K562 (cell line): ENCODE measurements around the gene ATP9A. TPM values are rescaled to one million over a fixed set of nuclear protein-coding genes. Genes with fewer than 3 reads are reported as not detected.

ENCODE experiments used
- ATAC-seq: fragments of 200-7000 bp; cut with Tn5 transposase; 3 replicates; pipeline ENCODE4 v1.9.1; 2020; ENCODE audit warnings: moderate library complexity
- BruUV-seq: library from RNA; stranded (reverse); fragments of 400-500 nt; replicated peaks from 2 replicates; lab custom pipeline; 2021; lab: Mats Ljungman, UMichigan
- CTCF ChIA-PET: fragments of 300-600 bp; formaldehyde crosslinking; extraction: SDS; loops from one replicate; lab custom pipeline; 2021; ENCODE audit warnings: low intra/inter-chr PET ratio; lab: Yijun Ruan, JAX
- POLR2A ChIA-PET: fragments of 300-600, 350-650 bp; sonication (Branson Sonifier 250); formaldehyde crosslinking; extraction: SDS; loops from one replicate; lab custom pipeline; 2021; ENCODE audit warnings: antibody characterized with exemption, inconsistent platforms; lab: Yijun Ruan, JAX
- DNase-seq, 4 experiments: peaks; one replicate each; pipeline versions ENCODE4 v3.0.0 to v3.0.0-alpha.2; 2011 to 2018; ENCODE audit warnings: low spot score in 3 of 4, mixed read lengths in 3 of 4; ENCODE audit errors: extremely low read depth in 1 of 4
- FAIRE-seq: peaks from 2 replicates; lab custom pipeline; 2011; peaks lifted over from hg19 to GRCh38; lab: Jason Lieb, UNC
- H2AFZ ChIP-seq: 2 replicates; pipeline ENCODE4 v1.6.0; 2011; ENCODE audit warnings: low read depth, low read length, control low read depth, inconsistent platforms
- H3K27ac ChIP-seq: fragments of 200-600 bp; 3 replicates; pipeline ENCODE4 v1.8.0; 2011; ENCODE audit warnings: low read depth, mild to moderate bottlenecking, control low read depth, inconsistent platforms, low read length, moderate library complexity, mixed read lengths; ENCODE audit errors: extremely low read depth
- H3K27me3 ChIP-seq, 2 experiments: fragments of 300-600 bp in 1 of 2; 2 replicates in 1 of 2; 3 replicates in 1 of 2; pipeline versions ENCODE4 v1.6.0 to v1.8.0; 2011; ENCODE audit warnings: inconsistent platforms in 2 of 2, low read length in 2 of 2, mild to moderate bottlenecking in 1 of 2, mixed read lengths in 1 of 2, moderate library complexity in 1 of 2; ENCODE audit not compliant: control insufficient read depth in 2 of 2, insufficient read depth in 2 of 2
- H3K36me3 ChIP-seq: fragments of 300-600 bp; 3 replicates; pipeline ENCODE4 v1.8.0; 2011; ENCODE audit warnings: mild to moderate bottlenecking, low read length, inconsistent platforms; ENCODE audit not compliant: control insufficient read depth, insufficient read depth
- H3K4me1 ChIP-seq, 2 experiments: fragments of 200-600 bp in 1 of 2; replicated peaks in 1 of 2; 2 replicates in 1 of 2; 3 replicates in 1 of 2; pipeline versions ENCODE4 v1.5.1 to v1.8.0; 2011; ENCODE audit warnings: inconsistent platforms in 2 of 2, low read length in 2 of 2, mild to moderate bottlenecking in 1 of 2, mixed read lengths in 1 of 2, moderate library complexity in 1 of 2; ENCODE audit not compliant: control insufficient read depth in 2 of 2, insufficient read depth in 2 of 2
- H3K4me2 ChIP-seq: 2 replicates; pipeline ENCODE4 v1.6.1; 2011; ENCODE audit warnings: low read length, control low read depth, inconsistent platforms, mixed read lengths; ENCODE audit not compliant: insufficient read depth
- H3K4me3 ChIP-seq: fragments of 200-600 bp; sonication (generic), shearing (Covaris generic); 2 replicates; pipeline ENCODE4 v1.5.1; 2016; ENCODE audit warnings: control low read depth, inconsistent platforms
- H3K79me2 ChIP-seq: fragments of 200-600 bp; 3 replicates; pipeline ENCODE4 v1.8.0; 2011; ENCODE audit warnings: low read length, inconsistent platforms; ENCODE audit not compliant: control insufficient read depth, insufficient read depth
- H3K9ac ChIP-seq, 2 experiments: 2 replicates each; pipeline versions ENCODE4 v1.6.0 to v1.6.1; 2011; ENCODE audit warnings: low read depth in 2 of 2, low read length in 2 of 2, control low read depth in 1 of 2, inconsistent platforms in 1 of 2, mild to moderate bottlenecking in 1 of 2, mixed read lengths in 1 of 2; ENCODE audit not compliant: insufficient read depth in 1 of 2
- H3K9me1 ChIP-seq: one replicate; pipeline ENCODE4 v1.6.0; 2011; ENCODE audit warnings: inconsistent platforms, mild to moderate bottlenecking, low read length, moderate library complexity; ENCODE audit not compliant: control insufficient read depth, insufficient read depth
- H3K9me3 ChIP-seq: replicated peaks from 2 replicates; pipeline ENCODE4 v1.5.1; 2011; ENCODE audit warnings: low read depth, low read length, inconsistent platforms; ENCODE audit not compliant: control insufficient read depth, insufficient read depth
- H4K20me1 ChIP-seq: replicated peaks from 2 replicates; pipeline ENCODE4 v1.6.1; 2011; ENCODE audit warnings: low read length, inconsistent platforms, mixed read lengths; ENCODE audit not compliant: control insufficient read depth, insufficient read depth
- ESRRA ChIP-seq: fragments of 450-650 bp; IDR thresholded peaks from 2 replicates; pipeline ENCODE4 v1.6.1; 2014; ENCODE audit warnings: low read depth, mild to moderate bottlenecking, moderate library complexity, borderline replicate concordance
- KLF10 ChIP-seq: fragments of 250-450 bp; sonication (Bioruptor Pico); IDR thresholded peaks from 2 replicates; pipeline ENCODE4 v1.6.1; 2021; ENCODE audit warnings: matching md5 sums
- LCOR ChIP-seq: sonication (generic); formaldehyde crosslinking; IDR thresholded peaks from 2 replicates; pipeline ENCODE4 v1.8.0; 2022; ENCODE audit warnings: mild to moderate bottlenecking, missing genetic modification reagents
- SAFB ChIP-seq: fragments of 200-400 bp; formaldehyde crosslinking; IDR thresholded peaks from 2 replicates; pipeline ENCODE4 v1.6.1; 2017; ENCODE audit warnings: low read depth, low read length, borderline replicate concordance
- ZKSCAN8 ChIP-seq: fragments of 200-800 bp; sonication (Bioruptor generic); IDR thresholded peaks from 2 replicates; pipeline ENCODE4 v1.6.1; 2016; ENCODE audit warnings: missing genetic modification characterization, missing compliant biosample characterization
- ZNF217 ChIP-seq: sonication (generic); formaldehyde crosslinking; IDR thresholded peaks from 2 replicates; pipeline ENCODE4 v1.8.0; 2022; ENCODE audit warnings: mild to moderate bottlenecking, missing genetic modification reagents
- ZNF232 ChIP-seq: sonication (generic); formaldehyde crosslinking; IDR thresholded peaks from 2 replicates; pipeline ENCODE4 v1.8.0; 2022; ENCODE audit warnings: mild to moderate bottlenecking, missing genetic modification reagents
- ZNF707 ChIP-seq: fragments of 250-450 bp; sonication (Bioruptor Pico); conservative IDR thresholded peaks from 2 replicates; pipeline ENCODE4 v1.8.0; 2022; ENCODE audit warnings: inconsistent platforms, mild to moderate bottlenecking, moderate library complexity
- ZNF764 ChIP-seq: fragments of 250-450 bp; sonication (Bioruptor Pico); IDR thresholded peaks from 2 replicates; pipeline ENCODE4 v1.4.0; 2020; ENCODE audit warnings: low read depth, mild to moderate bottlenecking, moderate library complexity
- WGBS: fragments of 100-300 bp; shearing (Covaris generic); methylation state at CpG from one replicate; pipeline ENCODE4 v1.1.6; 2016; ENCODE audit warnings: low coverage, mixed read lengths; ENCODE audit not compliant: insufficient coverage; ENCODE audit errors: missing lambda C conversion rate; 5-methylcytosine and 5-hydroxymethylcytosine counted together
- in situ Hi-C: fragments of 300-500 bp; cut with MboI; formaldehyde crosslinking; loops from 4 replicates; pipeline ENCODE4 v1.15.0; 2018; ENCODE audit warnings: inconsistent platforms, mixed read lengths
- intact Hi-C: fragments of 100-400 bp; cut with micrococcal nuclease; formaldehyde crosslinking; loops from 2 replicates; pipeline ENCODE4 v1.14.2; 2022
- polyA plus RNA-seq, 8 experiments: library from polyadenylated mRNA; depleted of rRNA in 4 of 8; stranded (reverse) in 5 of 8; unstranded in 3 of 8; fragments of >200 nt; fragmentation: Nextera tagmentation in 2 of 8; fragmentation: Illumina TruSeq in 1 of 8; extraction: Ambion mirVana in 2 of 8; extraction: Trizol in 1 of 8; gene quantifications; 2 replicates each; pipeline versions ENCODE4 v1.2.1 to v1.2.3, GENCODE V29; 2011 to 2014; ENCODE audit warnings: inconsistent platforms in 1 of 8, missing spikeins in 1 of 8
- total RNA-seq, 7 experiments: library from RNA; depleted of rRNA in 6 of 7; stranded (reverse); fragments of >200 nt in 6 of 7; fragmentation: Illumina TruSeq in 2 of 7; extraction: Trizol in 2 of 7; gene quantifications; 2 replicates each; pipeline versions ENCODE4 v1.2.1 to v1.2.3, GENCODE V29; 2011 to 2021; ENCODE audit warnings: low replicate concordance in 1 of 7
- TF ChIP-seq, protein P1 (sequence below): sonication (generic); formaldehyde crosslinking; IDR thresholded peaks from 2 replicates; pipeline ENCODE4 v1.8.1; 2023; ENCODE audit warnings: missing genetic modification reagents, mild to moderate bottlenecking, borderline replicate concordance
- TF ChIP-seq, protein P2 (sequence below): fragments of 250-450 bp; sonication (Bioruptor Pico); IDR thresholded peaks from 2 replicates; pipeline ENCODE4 v1.8.0; 2021; ENCODE audit warnings: borderline replicate concordance, mild to moderate bottlenecking, moderate library complexity; ENCODE audit not compliant: poor library complexity, severe bottlenecking
- TF ChIP-seq, protein P3 (sequence below): fragments of 250-450 bp; sonication (Bioruptor Pico); IDR thresholded peaks from 2 replicates; pipeline ENCODE4 v1.5.0; 2021
- TF ChIP-seq, protein P4 (sequence below): fragments of 450-650 bp; IDR thresholded peaks from 2 replicates; pipeline ENCODE4 v1.6.1; 2017; ENCODE audit warnings: mild to moderate bottlenecking, moderate library complexity

The ATP9A gene
- total and polyA plus RNA-seq, 9 of the 15 experiments (the other 6 are each of a cell fraction or from before 2014, with no cell fraction given): 0.18 to 0.62 (median 0.29) TPM

DNA sequence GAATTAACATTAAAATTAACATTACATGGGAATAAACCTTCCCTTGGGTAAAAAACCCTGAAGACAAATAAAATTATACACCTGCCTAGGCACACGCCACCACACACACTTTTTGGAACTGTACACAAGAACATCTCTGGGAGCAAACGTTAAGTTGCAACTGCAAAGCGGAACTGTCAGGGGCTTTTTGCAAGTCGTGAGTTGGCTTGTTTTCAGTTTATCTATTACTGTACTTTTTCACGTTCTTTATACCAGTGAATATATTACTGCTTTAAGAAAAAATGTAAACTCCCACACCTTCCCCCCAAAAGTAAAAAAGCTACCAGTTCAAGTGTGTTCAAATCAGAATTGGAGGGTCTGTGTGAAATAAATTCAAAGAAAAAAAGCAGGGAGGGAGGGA, 160.1 kb downstream of the ATP9A start (continued):
- TF ChIP-seq, protein P1, sequence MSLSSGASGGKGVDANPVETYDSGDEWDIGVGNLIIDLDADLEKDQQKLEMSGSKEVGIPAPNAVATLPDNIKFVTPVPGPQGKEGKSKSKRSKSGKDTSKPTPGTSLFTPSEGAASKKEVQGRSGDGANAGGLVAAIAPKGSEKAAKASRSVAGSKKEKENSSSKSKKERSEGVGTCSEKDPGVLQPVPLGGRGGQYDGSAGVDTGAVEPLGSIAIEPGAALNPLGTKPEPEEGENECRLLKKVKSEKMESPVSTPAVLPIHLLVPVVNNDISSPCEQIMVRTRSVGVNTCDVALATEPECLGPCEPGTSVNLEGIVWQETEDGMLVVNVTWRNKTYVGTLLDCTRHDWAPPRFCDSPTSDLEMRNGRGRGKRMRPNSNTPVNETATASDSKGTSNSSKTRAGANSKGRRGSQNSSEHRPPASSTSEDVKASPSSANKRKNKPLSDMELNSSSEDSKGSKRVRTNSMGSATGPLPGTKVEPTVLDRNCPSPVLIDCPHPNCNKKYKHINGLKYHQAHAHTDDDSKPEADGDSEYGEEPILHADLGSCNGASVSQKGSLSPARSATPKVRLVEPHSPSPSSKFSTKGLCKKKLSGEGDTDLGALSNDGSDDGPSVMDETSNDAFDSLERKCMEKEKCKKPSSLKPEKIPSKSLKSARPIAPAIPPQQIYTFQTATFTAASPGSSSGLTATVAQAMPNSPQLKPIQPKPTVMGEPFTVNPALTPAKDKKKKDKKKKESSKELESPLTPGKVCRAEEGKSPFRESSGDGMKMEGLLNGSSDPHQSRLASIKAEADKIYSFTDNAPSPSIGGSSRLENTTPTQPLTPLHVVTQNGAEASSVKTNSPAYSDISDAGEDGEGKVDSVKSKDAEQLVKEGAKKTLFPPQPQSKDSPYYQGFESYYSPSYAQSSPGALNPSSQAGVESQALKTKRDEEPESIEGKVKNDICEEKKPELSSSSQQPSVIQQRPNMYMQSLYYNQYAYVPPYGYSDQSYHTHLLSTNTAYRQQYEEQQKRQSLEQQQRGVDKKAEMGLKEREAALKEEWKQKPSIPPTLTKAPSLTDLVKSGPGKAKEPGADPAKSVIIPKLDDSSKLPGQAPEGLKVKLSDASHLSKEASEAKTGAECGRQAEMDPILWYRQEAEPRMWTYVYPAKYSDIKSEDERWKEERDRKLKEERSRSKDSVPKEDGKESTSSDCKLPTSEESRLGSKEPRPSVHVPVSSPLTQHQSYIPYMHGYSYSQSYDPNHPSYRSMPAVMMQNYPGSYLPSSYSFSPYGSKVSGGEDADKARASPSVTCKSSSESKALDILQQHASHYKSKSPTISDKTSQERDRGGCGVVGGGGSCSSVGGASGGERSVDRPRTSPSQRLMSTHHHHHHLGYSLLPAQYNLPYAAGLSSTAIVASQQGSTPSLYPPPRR (CRISPR knock-in tag): no peak
- TF ChIP-seq ZNF707 (CRISPR knock-in tag): no peak

DNA sequence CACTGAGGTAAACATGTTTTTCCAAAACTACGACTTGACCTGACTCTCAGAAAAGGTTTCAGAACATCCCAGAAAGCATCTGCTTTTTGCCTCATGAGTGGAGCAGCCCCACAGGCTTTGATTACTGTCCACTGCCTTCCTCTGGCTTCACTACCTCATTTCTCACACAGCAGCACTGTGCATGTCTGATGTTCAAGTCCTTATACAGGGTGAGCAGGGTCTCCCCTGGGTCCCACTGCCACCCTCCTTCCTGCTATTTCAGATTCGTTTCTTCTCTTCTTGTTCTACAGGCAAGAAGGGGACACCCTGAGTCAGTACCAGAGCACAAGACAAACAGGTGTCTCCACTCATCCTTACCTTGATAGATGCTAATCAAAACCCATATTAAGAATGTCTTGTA, 161.0 kb downstream of the ATP9A start:
- no peaks in the 10 kb centered on the region for H3K9me3 ChIP-seq
- no peaks in the 10 kb centered on the region for H3K79me2 ChIP-seq
- ChIA-PET CTCF (no interaction called here), POLR2A (no interaction called here)
- no peak overlapping the region for H3K4me3 ChIP-seq
- H3K27me3 ChIP-seq: peaks cover 30 to 36% of the 10 kb centered on the region in 2 experiments
- BruUV-seq: no TSS peak
- peaks cover 0 to 4% of the 10 kb centered on the region in 2 experiments; a peak in 2 of 5 replicates for H3K4me1 ChIP-seq
- ATAC-seq (no peak), FAIRE-seq (no peak), DNase-seq (no peak)
- no peaks in the 10 kb centered on the region for H3K9me1 ChIP-seq
- H3K27ac ChIP-seq: no peak overlapping the region
- H4K20me1 ChIP-seq: no peaks in the 10 kb centered on the region
- H3K4me2 ChIP-seq: no peak overlapping the region
- no peak overlapping the region for H2AFZ ChIP-seq
- H3K9ac ChIP-seq: no peak overlapping the region
- H3K36me3 ChIP-seq: no peaks in the 10 kb centered on the region
- intact Hi-C loops (no loop called here), in situ Hi-C loops (no loop called here)
- WGBS: 8% methylated on average over 2 of the region's 2 CpGs
- TF ChIP-seq LCOR: no peak
- no peak for TF ChIP-seq ESRRA
- TF ChIP-seq ZNF217 (CRISPR knock-in tag): no peak
- no peak for TF ChIP-seq SAFB
- TF ChIP-seq KLF10 (CRISPR knock-in tag): no peak
- TF ChIP-seq, protein P2, sequence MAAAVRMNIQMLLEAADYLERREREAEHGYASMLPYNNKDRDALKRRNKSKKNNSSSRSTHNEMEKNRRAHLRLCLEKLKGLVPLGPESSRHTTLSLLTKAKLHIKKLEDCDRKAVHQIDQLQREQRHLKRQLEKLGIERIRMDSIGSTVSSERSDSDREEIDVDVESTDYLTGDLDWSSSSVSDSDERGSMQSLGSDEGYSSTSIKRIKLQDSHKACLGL (CRISPR knock-in tag): no peak
- TF ChIP-seq, protein P3, sequence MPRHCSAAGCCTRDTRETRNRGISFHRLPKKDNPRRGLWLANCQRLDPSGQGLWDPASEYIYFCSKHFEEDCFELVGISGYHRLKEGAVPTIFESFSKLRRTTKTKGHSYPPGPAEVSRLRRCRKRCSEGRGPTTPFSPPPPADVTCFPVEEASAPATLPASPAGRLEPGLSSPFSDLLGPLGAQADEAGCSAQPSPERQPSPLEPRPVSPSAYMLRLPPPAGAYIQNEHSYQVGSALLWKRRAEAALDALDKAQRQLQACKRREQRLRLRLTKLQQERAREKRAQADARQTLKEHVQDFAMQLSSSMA (CRISPR knock-in tag): no peak
- TF ChIP-seq, protein P4, sequence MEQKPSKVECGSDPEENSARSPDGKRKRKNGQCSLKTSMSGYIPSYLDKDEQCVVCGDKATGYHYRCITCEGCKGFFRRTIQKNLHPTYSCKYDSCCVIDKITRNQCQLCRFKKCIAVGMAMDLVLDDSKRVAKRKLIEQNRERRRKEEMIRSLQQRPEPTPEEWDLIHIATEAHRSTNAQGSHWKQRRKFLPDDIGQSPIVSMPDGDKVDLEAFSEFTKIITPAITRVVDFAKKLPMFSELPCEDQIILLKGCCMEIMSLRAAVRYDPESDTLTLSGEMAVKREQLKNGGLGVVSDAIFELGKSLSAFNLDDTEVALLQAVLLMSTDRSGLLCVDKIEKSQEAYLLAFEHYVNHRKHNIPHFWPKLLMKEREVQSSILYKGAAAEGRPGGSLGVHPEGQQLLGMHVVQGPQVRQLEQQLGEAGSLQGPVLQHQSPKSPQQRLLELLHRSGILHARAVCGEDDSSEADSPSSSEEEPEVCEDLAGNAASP: no peak
- TF ChIP-seq ZKSCAN8 (CRISPR knock-in tag): no peak
- TF ChIP-seq ZNF232 (CRISPR knock-in tag): no peak
- TF ChIP-seq ZNF764: no peak
